Suppressor macrophage treated with lipopolysaccharide for 1 hour (primary cell): ENCODE results near the gene POLG.

Source experiments
- DNase-seq, 3 donors: peaks; one replicate each; pipeline ENCODE4 v3.0.0-alpha.2; 2020 to 2022

Gene POLG

GRCh38 chr15:89370120-89370977 lies 35.7 kb upstream of the POLG start:
- DNase-seq, result no peak

- no peak for DNase-seq
These were observed 34.8 kb upstream of the POLG start for GRCh38 chr15:89369341-89369947.

GRCh38 chr15:89368566-89369223 lies 34.1 kb upstream of the POLG start:
- no peak for DNase-seq

GRCh38 chr15:89367485-89368451 lies 33.1 kb upstream of the POLG start:
- peak; percentile 43 to 60 (median 53) for DNase-seq

GRCh38 chr15:89366656-89367393 lies 32.2 kb upstream of the POLG start:
- no peak for DNase-seq

- no peak for DNase-seq
These were observed 30.9 kb upstream of the POLG start for GRCh38 chr15:89365462-89366065.

- DNase-seq, result no peak
These were observed 30.3 kb upstream of the POLG start for GRCh38 chr15:89364741-89365450.

GRCh38 chr15:89364341-89364740 lies 29.7 kb upstream of the POLG start:
- peak; percentile 83 to 87 (median 84) for DNase-seq

- DNase-seq, result no peak
These were observed 29.1 kb upstream of the POLG start for GRCh38 chr15:89363770-89364169.

GRCh38 chr15:89363133-89363532 lies 28.5 kb upstream of the POLG start:
- peak; percentile 75 to 87 (median 84) for DNase-seq

- no peak for DNase-seq
These were observed 27.8 kb upstream of the POLG start for GRCh38 chr15:89362203-89363101.

- peak; percentile 72 to 87 (median 83) for DNase-seq
These were observed 27.0 kb upstream of the POLG start for GRCh38 chr15:89361451-89362202.

- no peak for DNase-seq
These were observed 25.8 kb upstream of the POLG start for GRCh38 chr15:89360294-89360971.

GRCh38 chr15:89359471-89360293 lies 25.1 kb upstream of the POLG start:
- no peak for DNase-seq

- peak; percentile 84 to 89 (median 88) for DNase-seq
These were observed 24.3 kb upstream of the POLG start for GRCh38 chr15:89358755-89359439.

- DNase-seq, result no peak
These were observed 23.8 kb upstream of the POLG start for GRCh38 chr15:89358435-89358754.
